ENCODE results near the gene TTBK1. TPM values are rescaled to one million over a fixed set of nuclear protein-coding genes. Genes with fewer than 3 reads are reported as not detected.

Gene TTBK1
- polyA plus RNA-seq, 2 of the 4 experiments (the other 2 are of a cell fraction), result 0.04 TPM; not detected in 1

- TF ChIP-seq HES2 (IDR thresholded peaks at IDR 0.05), result no peak
- TF ChIP-seq PBX3 (IDR thresholded peaks at IDR 0.05), result no peak
- TF ChIP-seq RCOR1 (IDR thresholded peaks at IDR 0.05; ENCODE audit: low read depth, low read length), result no peak
- no peak for TF ChIP-seq MAX (IDR thresholded peaks at IDR 0.05)
Observed at GRCh38 chr6:43267619-43268354, 24.5 kb downstream of the TTBK1 start (continued).

GRCh38 chr6:43268355-43268700, 25.0 kb downstream of the TTBK1 start:
- CTCF ChIA-PET, result interaction anchor here (1.0 to 3.0 kb wide), 5 partner anchors 19 to 237 kb away, joined by 3 to 14 read pairs (median 6); partner anchors contain the start of genes CRIP3 and DNPH1
- no peak for FAIRE-seq
- Histone ChIP-seq H3K9me3 (no peaks in the 10 kb centered on the region), H3K27ac (0 out of 6 replicates have a peak overlapping the region, but pooled peaks of 1 of the 2 experiments have one; percentile 18), H3K4me2 (no peak overlapping the region), H3K4me1 (peaks cover 30% of the 10 kb centered on the region), H3K4me3 (no peak overlapping the region)
- WGBS (ENCODE audit: missing lambda C conversion rate), result 85% methylated on average over 3 of the region's 3 CpGs
- TF ChIP-seq FOSB (CRISPR knock-in tag; IDR thresholded peaks at IDR 0.05), result no peak
- no peak for TF ChIP-seq EHMT2 (IDR thresholded peaks at IDR 0.05; ENCODE audit: low read depth)
- no peak for TF ChIP-seq HES2 (IDR thresholded peaks at IDR 0.05)
- no peak for TF ChIP-seq ELK1 (IDR thresholded peaks at IDR 0.05; ENCODE audit: low read depth, low read length)
- TF ChIP-seq FOXS1 (CRISPR knock-in tag; IDR thresholded peaks at IDR 0.05), result no peak
- no peak for TF ChIP-seq ZC3H11A (IDR thresholded peaks at IDR 0.05)
- no peak for TF ChIP-seq TFCP2L1 (CRISPR knock-in tag; IDR thresholded peaks at IDR 0.05)
- no peak for ATAC-seq
- no peak for DNase-seq (ENCODE audit: low read depth in 1 of 2, low spot score in 1 of 2)
- POLR2A ChIA-PET, result no interaction called here

- FAIRE-seq (no peak), DNase-seq (ENCODE audit: low read depth in 1 of 2, low spot score in 1 of 2) (no peak), ATAC-seq (no peak)
- peak overlapping the region; percentile 68; the same call in 1 of the 3 replicates for H3K4me2 ChIP-seq
- 86% methylated on average over 4 of the region's 10 CpGs for WGBS (ENCODE audit: missing lambda C conversion rate)
- POLR2A ChIA-PET, result no interaction called here
- TF ChIP-seq CHD2 (IDR thresholded peaks at IDR 0.05; ENCODE audit: low read length, partially characterized antibody) (no peak), ZFP36 (IDR thresholded peaks at IDR 0.05; ENCODE audit: borderline replicate concordance, partially characterized antibody) (no peak), JUN (IDR thresholded peaks at IDR 0.05) (no peak), EP300 (IDR thresholded peaks at IDR 0.05) (no peak), CEBPB (IDR thresholded peaks at IDR 0.05) (no peak), SREBF2 (IDR thresholded peaks at IDR 0.05) (no peak), RNF2 (IDR thresholded peaks at IDR 0.05; ENCODE audit: borderline replicate concordance, low read depth) (no peak), NPAS2 (CRISPR knock-in tag; IDR thresholded peaks at IDR 0.05; ENCODE audit: borderline replicate concordance) (no peak), CBX2 (IDR thresholded peaks at IDR 0.05; ENCODE audit: borderline replicate concordance, low read depth) (no peak), MYC (IDR thresholded peaks at IDR 0.05; ENCODE audit: borderline replicate concordance, low read length) (no peak), TP53 (CRISPR knock-in tag; IDR thresholded peaks at IDR 0.05) (no peak), BHLHE40 (IDR thresholded peaks at IDR 0.05; ENCODE audit: low read depth, low read length) (no peak), PBX3 (IDR thresholded peaks at IDR 0.05) (no peak), MAFK (IDR thresholded peaks at IDR 0.05; ENCODE audit: partially characterized antibody) (no peak), POLR2A (IDR thresholded peaks at IDR 0.05; ENCODE audit: low read length) (no peak)
- H3K4me3 ChIP-seq, result no peak overlapping the region
- CTCF ChIA-PET, result interaction anchor here (1.0 to 3.0 kb wide), 5 partner anchors 18 to 226 kb away, joined by 3 to 14 read pairs (median 6); partner anchors contain the start of genes CRIP3 and DNPH1
- peaks cover 30% of the 10 kb centered on the region for H3K4me1 ChIP-seq
- peak overlapping the region in 1 of 2 experiments; percentile 24; a peak in 1 of 6 replicates for H3K27ac ChIP-seq
- no peaks in the 10 kb centered on the region for H3K9me3 ChIP-seq
Observed at GRCh38 chr6:43268782-43269272, 25.5 kb downstream of the TTBK1 start.

Measured in A549 (cell line).